Ectodermal cell (in vitro differentiated cells): ENCODE measurements around the gene LYSMD1. TPM values are rescaled to one million over a fixed set of nuclear protein-coding genes. Genes with fewer than 3 reads are reported as not detected.
"Not testable (repeated sequence)": the region's sequence is repeated elsewhere in the genome, so short reads cannot be mapped to it uniquely, and the experiment has no call there.

Experiments
- H3K27ac ChIP-seq: 2 replicates; pipeline ENCODE4 v1.7.0; 2013; ENCODE audit warnings: mild to moderate bottlenecking, low read depth, low read length; ENCODE audit not compliant: insufficient read depth, poor library complexity, severe bottlenecking
- H3K27me3 ChIP-seq: 2 replicates; pipeline ENCODE4 v1.7.0; 2013; ENCODE audit warnings: mild to moderate bottlenecking, low read length; ENCODE audit not compliant: insufficient read depth, control insufficient read depth, poor library complexity, severe bottlenecking
- H3K36me3 ChIP-seq: one replicate; pipeline ENCODE4 v1.7.0; 2013; ENCODE audit warnings: low read length; ENCODE audit not compliant: control insufficient read depth, insufficient read depth
- H3K4me1 ChIP-seq: one replicate; pipeline ENCODE4 v1.7.0; 2013; ENCODE audit warnings: low read length; ENCODE audit not compliant: control insufficient read depth, insufficient read depth
- H3K4me3 ChIP-seq: 2 replicates; pipeline ENCODE4 v1.7.0; 2013; ENCODE audit warnings: low read depth, low read length, control low read depth; ENCODE audit not compliant: insufficient read depth
- H3K9me3 ChIP-seq: 2 replicates; pipeline ENCODE4 v1.7.0; 2013; ENCODE audit warnings: mild to moderate bottlenecking, low read length, moderate library complexity; ENCODE audit not compliant: control insufficient read depth
- WGBS, 2 experiments: methylation state at CpG; one replicate each; pipeline ENCODE4 v1.1.7; 2013; ENCODE audit warnings: missing lambda C conversion rate in 2 of 2; 5-methylcytosine and 5-hydroxymethylcytosine counted together
- polyA plus RNA-seq, 4 experiments: library from polyadenylated mRNA; stranded (reverse); fragments of 50-300 nt; gene quantifications; one replicate each; pipeline ENCODE4 v1.2.3, GENCODE V29; 2013

LYSMD1 gene
- polyA plus RNA-seq (2013, experiment 1 of 4): 14.8 TPM
- 10.8 TPM for polyA plus RNA-seq (2013, experiment 2 of 4)
- 10.7 TPM for polyA plus RNA-seq (2013, experiment 3 of 4)
- polyA plus RNA-seq (2013, experiment 4 of 4): 13.0 TPM

GRCh38 chr1:151165738-151166504 lies at the start of gene LYSMD1, which contains the start of gene SCNM1:
TSS of gene LYSMD1 (minus strand) at chr1:151165902. CDS start at chr1:151165258, 644 bp downstream.
TSS of gene SCNM1 (plus strand) at chr1:151166144. CDS start at chr1:151166153, 9 bp downstream.
- Histone ChIP-seq H3K4me1 (peaks cover 16% of the 10 kb centered on the region), H3K36me3 (peaks cover 7% of the 10 kb centered on the region), H3K9me3 (no peaks in the 10 kb centered on the region), H3K27me3 (no peaks in the 10 kb centered on the region), H3K4me3 (peak within 1 kb of the TSS; percentile 95), H3K27ac (peak within 1 kb of the TSS; percentile 72)
- WGBS, 2 experiments: 0% methylated on average over 38 of the region's 38 CpGs

GRCh38 chr1:151213560-151213959 lies 47.9 kb upstream of the LYSMD1 start:
- Histone ChIP-seq H3K27ac (no peak overlapping the region), H3K9me3 (no peaks in the 10 kb centered on the region), H3K36me3 (no peaks in the 10 kb centered on the region), H3K4me1 (no peaks in the 10 kb centered on the region), H3K27me3 (no peaks in the 10 kb centered on the region), H3K4me3 (no peak overlapping the region)
- WGBS, 2 experiments: 48 to 100% methylated on average over 1 to 2 of the region's 2 CpGs

- H3K4me3 ChIP-seq: no peak overlapping the region
- no peaks in the 10 kb centered on the region for H3K9me3 ChIP-seq
- peaks cover 8% of the 10 kb centered on the region for H3K36me3 ChIP-seq
- H3K27ac ChIP-seq: no peak overlapping the region
- no peaks in the 10 kb centered on the region for H3K4me1 ChIP-seq
- 94 to 97% methylated on average over 15 of the region's 15 CpGs for WGBS, 2 experiments
- H3K27me3 ChIP-seq: no peaks in the 10 kb centered on the region
Observed at GRCh38 chr1:151211972-151212705, 46.4 kb upstream of the LYSMD1 start.

- 83 to 85% methylated on average over 1 of the region's 1 CpG for WGBS, 2 experiments
- Histone ChIP-seq H3K36me3 (peaks cover 20% of the 10 kb centered on the region), H3K4me3 (no peak overlapping the region), H3K27ac (no peak overlapping the region), H3K9me3 (no peaks in the 10 kb centered on the region), H3K4me1 (no peaks in the 10 kb centered on the region), H3K27me3 (no peaks in the 10 kb centered on the region)
Observed at GRCh38 chr1:151210830-151211229, 45.1 kb upstream of the LYSMD1 start.

GRCh38 chr1:151205381-151205965 lies 39.8 kb upstream of the LYSMD1 start:
- H3K9me3 ChIP-seq, H3K27me3 ChIP-seq, H3K4me3 ChIP-seq, H3K27ac ChIP-seq, H3K4me1 ChIP-seq: not testable (repeated sequence)
- H3K36me3 ChIP-seq: peaks cover 28% of the 10 kb centered on the region
- 96 to 98% methylated on average over 12 of the region's 12 CpGs for WGBS, 2 experiments

- Histone ChIP-seq H3K4me1 (peaks cover 5% of the 10 kb centered on the region), H3K27ac (no peak overlapping the region)
Observed at GRCh38 chr1:151199873-151200581, 34.3 kb upstream of the LYSMD1 start.

GRCh38 chr1:151198254-151199127 lies 32.8 kb upstream of the LYSMD1 start, which contains the start of gene PIP5K1A:
TSS of gene PIP5K1A (plus strand) at chr1:151198552. CDS start at chr1:151198997, 445 bp downstream.
- peaks cover 6% of the 10 kb centered on the region for H3K36me3 ChIP-seq
- H3K4me1 ChIP-seq: peaks cover 5% of the 10 kb centered on the region
- no peaks in the 10 kb centered on the region for H3K9me3 ChIP-seq
- WGBS, 2 experiments: 0% methylated on average over 60 of the region's 60 CpGs
- H3K4me3 ChIP-seq: peak within 1 kb of the TSS; percentile 74
- H3K27me3 ChIP-seq: no peaks in the 10 kb centered on the region
- H3K27ac ChIP-seq: peak within 1 kb of the TSS; percentile 86

More at GRCh38 chr1:151199873-151200581, 34.3 kb upstream of the LYSMD1 start:
- no peaks in the 10 kb centered on the region for H3K27me3 ChIP-seq
- peak overlapping the region; percentile 74 for H3K4me3 ChIP-seq
- peaks cover 6% of the 10 kb centered on the region for H3K36me3 ChIP-seq
- WGBS, 2 experiments: 36 to 40% methylated on average over 11 of the region's 11 CpGs
- H3K9me3 ChIP-seq: no peaks in the 10 kb centered on the region

GRCh38 chr1:151197863-151198253 lies 32.2 kb upstream of the LYSMD1 start:
- 28 to 40% methylated on average over 10 of the region's 10 CpGs for WGBS, 2 experiments
- H3K27ac ChIP-seq: no peak overlapping the region
- H3K4me1 ChIP-seq: peaks cover 5% of the 10 kb centered on the region
- H3K9me3 ChIP-seq: no peaks in the 10 kb centered on the region
- no peaks in the 10 kb centered on the region for H3K27me3 ChIP-seq
- H3K4me3 ChIP-seq: peak overlapping the region; percentile 74
- peaks cover 3% of the 10 kb centered on the region for H3K36me3 ChIP-seq

- no peaks in the 10 kb centered on the region for H3K36me3 ChIP-seq
- H3K9me3 ChIP-seq: no peaks in the 10 kb centered on the region
- H3K27me3 ChIP-seq: no peaks in the 10 kb centered on the region
- H3K27ac ChIP-seq: no peak overlapping the region
- H3K4me1 ChIP-seq: peaks cover 4% of the 10 kb centered on the region
- 72% methylated on average over 13 of the region's 14 CpGs for WGBS, 2 experiments
- no peak overlapping the region for H3K4me3 ChIP-seq
Observed at GRCh38 chr1:151196292-151196800, 30.6 kb upstream of the LYSMD1 start.
